Activated T-helper 1 cell treated with Interleukin-2 at 50 U/mL for 16 hours (primary cell): ENCODE measurements around the gene TUBA4A.
"Not testable (repeated sequence)": the region's sequence is repeated elsewhere in the genome, so short reads cannot be mapped to it uniquely, and the experiment has no call there.

Experiments
- DNase-seq: peaks from one replicate; pipeline ENCODE4 v3.0.0-alpha.2; 2020; ENCODE audit warnings: low read depth

The TUBA4A gene

DNA sequence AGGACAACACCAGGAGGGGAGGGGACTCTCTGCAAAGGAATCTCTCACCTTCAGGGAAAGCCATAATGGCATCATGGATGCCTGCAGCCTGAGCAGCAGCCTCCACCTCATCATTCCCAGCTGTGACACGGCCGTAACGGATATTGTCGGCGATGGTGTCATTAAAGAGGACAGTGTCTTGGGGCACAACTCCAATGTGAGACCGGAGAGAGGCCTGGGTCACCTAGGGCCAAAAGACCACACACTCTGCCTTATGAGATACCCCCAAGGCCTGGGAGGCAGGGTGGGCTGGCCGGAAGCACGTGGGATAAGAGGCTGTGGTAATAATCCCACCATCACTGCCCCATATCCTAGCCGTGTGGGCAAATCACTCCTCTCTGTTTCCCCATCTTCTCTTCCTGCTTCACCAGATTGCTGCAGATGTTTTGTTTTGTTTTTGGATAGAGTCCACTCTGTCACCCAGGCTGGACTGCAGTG is 42.8 kb downstream of the TUBA4A start:
- no peak for DNase-seq

DNA sequence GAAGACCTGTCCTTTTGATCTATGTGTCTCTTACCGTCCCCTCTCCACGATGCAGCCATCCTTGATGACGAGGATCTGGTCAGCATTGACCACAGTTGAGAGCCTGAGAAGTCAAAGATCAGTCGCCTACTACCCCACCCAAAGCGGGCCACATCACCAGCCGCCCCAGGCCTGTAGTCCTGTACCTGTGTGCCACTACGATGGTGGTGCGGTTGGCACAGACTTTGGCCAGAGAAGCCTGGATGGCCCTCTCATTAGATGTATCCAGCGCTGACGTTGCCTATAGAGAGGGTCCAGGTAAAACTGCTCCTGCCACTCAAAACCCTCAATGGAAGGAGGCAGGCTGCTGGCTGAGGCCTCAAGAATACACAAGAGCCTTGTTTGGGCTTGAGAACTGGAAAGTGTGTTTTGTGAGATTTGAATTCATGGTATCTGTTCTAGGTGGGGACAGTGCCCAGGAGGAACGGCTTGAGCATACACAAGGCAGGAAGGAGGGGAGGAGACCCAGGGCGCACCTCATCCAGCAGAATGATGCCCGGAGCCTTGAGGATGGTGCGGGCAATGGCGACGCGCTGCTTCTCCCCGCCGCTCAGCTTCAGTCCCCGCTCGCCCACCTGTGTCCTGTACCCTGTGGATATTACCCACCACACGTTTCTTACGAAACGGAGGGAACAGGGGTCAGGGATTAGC is 43.4 kb downstream of the TUBA4A start:
- no peak for DNase-seq

DNA sequence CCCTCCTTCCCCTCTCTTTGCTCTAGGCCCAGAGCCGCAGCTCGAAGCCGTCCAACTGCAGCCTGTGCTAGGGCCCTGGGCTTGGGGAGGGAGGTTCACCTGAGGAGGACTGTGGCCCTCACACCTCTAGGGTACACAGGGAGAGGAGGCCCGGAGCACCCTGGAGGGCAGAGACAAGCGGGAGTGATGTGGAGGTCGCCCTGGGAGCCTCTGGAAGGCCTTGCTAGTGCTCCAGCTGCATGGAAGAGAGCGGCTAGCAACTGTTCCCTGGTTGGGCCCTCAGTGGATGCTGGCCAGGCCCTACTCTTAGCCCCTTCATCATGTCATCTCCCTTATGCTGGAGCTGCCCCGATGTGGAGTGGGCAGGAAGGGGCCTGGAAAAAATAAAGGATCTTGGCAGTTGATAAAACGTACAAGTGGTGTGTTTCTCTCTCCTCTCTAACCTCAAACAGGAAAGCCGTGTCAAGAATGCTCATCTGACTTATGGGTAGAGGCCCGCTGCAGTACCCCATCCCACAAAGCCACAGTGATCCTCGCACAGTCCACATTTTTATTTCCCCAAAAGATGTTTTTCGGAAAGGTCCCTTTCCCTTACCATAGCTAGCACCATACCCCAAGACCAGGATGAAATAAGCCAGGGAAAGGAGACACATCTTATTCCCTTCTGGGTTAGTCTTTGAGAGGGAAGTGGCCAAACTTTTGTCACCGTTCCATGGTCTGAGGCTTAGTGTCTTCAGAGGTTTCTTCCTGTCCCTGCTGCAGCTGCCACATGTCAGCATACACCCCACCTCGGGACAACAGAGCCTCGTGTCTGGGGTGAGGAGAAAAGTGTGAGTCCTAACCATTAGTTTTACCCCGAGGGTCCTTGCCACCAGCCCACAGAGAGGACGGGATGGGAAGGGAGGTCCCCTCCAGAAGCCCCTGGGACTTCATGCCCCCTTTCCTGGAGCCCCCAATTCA is 44.2 kb downstream of the TUBA4A start:
- DNase-seq: no peak

DNA sequence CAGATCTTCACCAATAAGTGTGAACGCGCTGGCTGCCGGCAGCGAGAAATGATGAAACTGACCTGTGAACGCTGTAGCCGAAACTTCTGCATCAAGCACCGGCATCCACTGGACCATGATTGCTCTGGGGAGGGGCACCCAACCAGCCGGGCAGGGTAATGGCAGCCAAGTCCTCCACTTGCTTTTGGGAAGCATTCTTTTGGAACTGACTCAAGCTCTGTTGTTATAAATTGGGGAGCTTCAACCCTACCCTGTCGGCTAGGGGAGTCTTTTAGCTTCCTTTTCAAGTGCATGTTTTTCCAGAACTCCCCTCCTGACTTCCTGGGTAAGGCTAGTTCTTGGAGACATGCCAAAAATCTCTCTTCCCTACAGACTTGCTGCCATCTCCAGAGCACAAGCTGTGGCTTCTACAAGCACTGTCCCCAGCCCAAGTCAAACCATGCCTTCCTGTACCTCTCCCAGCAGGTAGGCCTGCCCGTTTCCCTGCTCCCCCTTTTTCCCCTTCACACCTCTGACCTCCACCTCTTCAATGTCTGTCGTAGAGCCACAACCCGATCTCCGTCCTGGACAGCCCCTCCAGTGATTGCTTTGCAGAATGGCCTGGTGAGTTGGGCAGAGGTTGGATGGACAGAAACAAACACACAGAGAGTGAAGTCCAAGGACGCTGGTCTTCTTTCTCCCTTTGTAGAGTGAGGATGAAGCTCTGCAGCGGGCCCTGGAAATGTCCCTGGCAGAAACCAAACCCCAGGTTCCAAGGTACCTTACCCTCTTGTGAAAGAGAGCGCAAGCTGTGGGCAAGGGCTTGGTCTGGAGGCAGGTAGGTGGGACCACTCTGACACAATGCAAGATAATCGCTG is 45.6 kb downstream of the TUBA4A start:
- no peak for DNase-seq

DNA sequence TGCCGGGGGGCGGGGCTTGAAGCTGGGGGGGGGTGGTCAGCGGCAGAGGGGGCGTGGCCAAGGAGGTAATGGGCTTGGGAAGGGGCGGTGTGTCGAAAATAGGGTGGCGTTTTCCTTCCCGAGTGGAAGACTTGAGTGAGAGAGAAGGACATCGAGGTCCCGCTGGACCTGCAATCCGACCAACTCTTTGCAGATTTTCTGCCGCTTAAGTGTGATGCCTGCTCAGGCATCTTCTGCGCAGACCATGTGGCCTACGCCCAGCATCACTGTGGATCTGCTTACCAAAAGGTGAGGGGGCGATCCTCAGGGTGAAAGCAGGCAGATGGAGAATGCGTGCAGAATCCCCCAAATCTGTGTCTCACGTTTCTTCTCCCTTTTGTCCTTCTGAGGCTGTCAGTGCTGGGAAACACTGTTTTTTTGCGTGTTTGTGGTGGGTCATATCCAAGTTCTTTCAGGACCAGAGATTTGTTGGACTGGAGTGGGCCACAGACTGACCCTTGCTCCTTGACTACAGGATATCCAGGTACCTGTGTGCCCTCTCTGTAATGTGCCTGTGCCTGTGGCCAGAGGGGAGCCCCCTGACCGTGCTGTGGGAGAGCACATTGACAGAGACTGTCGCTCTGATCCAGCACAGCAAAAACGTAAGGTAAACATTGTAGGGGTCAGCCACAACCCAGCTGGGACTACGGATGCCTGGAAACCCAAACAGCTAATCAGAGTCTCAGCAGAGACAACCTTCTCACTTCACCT is 46.4 kb downstream of the TUBA4A start:
- no peak for DNase-seq

DNA sequence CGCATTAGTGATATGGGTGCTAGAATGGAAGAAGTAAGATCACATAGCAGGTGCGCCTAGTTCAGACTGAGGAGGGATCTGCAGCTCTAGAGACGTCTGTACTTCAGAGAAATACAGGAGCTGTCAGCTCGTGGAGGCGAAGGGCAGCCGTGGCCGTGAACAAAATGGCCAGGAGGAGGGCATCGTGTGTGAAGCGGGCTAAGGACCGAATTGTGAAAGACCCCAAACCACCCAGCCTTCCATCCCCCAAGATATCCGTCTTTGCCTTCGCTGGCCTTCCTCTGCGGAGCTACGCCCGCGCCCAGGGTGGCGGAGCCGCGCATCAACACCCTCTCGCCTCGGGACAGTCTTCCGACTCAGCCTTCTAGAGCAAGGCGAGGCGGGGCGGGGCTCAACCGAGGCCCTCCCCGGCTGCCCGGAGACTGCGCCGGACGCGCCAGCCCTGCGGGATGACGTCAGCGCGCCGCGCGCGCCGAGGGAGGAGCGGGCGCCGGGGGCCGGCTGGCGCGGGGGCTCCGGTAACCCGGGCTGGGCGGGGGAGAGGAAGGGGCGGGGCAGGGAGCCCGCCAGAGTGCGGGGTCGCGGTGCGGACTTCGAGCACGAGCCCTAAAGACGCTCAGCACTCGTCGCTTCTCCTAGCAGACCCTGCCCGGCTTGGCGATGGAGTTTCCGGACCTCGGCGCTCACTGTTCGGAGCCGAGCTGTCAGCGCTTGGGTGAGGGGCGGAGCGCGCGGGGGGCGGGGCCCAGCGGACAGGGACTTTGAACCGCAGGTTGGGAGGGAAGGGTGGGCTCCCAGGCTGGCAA is 47.2 kb downstream of the TUBA4A start, which contains the start of gene ZFAND2B:
Gene ZFAND2B, plus strand, starts transcription at position 455 of the 806 bp plus-strand sequence. Its CDS starts 206 bp downstream, at position 661.
- peak; percentile 95 for DNase-seq

DNA sequence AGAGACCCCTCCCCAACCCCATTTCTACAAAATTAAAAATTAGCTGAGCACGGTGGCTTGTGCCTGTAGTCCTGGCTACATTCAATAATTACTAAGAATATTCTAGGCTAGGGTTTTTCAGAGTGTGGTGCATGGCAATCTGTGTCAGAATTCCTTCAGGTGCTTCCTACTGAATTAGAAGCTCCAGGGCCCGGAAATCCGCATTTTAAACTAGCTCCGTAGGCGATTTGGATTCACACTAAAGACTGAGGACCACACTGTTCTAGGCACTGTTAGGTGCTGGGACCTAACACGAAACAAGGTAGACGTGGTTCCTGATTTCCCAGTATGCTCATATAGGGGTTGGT is 47.8 kb downstream of the TUBA4A start:
- DNase-seq: no peak

DNA sequence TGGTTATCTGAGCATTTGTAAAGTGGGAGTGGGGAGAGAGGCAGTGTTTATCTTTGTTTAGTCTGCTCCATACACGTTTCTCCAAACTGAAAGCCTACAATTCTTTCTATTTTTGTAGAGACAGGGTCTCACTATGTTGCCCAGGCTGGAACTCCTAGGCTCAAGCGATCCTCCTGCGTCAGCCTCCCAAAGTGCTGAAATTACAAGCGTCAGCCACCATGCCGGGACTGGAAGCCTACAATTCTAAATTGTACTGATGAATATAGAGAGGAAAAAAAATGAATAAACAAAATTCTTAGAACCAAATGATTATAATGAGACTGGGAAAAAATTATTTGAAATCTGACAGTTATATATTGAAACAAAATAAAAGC is 48.6 kb downstream of the TUBA4A start:
- no peak for DNase-seq

DNA sequence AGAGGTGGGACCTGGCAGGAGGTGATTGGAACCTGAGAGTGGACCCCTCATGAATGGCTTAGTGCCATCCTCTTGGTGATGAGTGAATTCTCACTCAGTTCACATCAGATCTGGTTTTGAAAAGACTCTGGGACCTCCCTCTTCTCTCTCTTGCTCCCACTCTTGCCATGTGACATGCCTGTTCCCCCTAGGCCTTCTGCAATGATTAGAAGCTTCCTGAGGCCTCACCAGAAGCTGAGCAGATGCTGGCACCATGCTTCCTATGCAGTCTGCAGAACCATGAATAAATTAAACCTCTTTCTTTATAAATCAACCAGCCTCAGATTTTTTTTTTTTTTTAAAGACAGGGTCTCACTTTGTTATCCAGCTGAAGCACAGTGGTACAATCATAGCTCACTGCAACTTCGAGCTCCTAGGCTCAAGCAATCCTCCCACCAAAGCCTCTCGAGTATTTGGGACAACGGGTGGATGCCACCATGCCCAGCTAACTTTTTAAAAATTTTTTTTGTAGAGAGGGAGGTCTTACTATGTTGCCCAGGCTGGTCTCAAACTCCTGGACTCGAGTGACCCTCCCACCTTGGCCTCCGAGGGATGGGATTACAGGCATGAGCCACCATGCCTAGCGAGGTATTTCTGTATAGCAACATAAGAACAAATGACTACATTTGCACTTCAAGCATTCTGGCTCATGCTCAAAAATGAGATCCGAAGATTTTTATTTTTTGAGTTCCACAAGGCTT is 49.1 kb downstream of the TUBA4A start:
- no peak for DNase-seq

DNA sequence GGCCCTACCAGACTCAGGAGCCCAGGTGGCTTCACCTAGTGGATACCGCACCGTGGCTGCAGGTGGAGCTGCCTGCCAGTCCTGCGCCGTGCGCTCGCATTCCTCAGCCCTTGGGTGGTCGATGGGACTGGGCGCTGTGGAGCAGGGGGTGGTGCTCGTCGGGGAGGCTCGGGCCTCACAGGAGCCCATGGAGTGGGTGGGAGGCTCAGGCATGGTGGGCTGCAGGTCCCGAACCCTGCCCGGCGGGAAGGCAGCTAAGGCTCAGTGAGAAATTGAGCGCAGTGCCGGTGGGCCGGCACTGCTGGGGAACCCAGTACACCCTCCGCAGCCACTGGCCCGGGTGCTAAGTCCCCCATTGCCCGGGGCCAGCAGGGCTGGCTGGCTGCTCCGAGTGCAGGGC is 52.4 kb downstream of the TUBA4A start:
- not testable (repeated sequence) for DNase-seq

DNA sequence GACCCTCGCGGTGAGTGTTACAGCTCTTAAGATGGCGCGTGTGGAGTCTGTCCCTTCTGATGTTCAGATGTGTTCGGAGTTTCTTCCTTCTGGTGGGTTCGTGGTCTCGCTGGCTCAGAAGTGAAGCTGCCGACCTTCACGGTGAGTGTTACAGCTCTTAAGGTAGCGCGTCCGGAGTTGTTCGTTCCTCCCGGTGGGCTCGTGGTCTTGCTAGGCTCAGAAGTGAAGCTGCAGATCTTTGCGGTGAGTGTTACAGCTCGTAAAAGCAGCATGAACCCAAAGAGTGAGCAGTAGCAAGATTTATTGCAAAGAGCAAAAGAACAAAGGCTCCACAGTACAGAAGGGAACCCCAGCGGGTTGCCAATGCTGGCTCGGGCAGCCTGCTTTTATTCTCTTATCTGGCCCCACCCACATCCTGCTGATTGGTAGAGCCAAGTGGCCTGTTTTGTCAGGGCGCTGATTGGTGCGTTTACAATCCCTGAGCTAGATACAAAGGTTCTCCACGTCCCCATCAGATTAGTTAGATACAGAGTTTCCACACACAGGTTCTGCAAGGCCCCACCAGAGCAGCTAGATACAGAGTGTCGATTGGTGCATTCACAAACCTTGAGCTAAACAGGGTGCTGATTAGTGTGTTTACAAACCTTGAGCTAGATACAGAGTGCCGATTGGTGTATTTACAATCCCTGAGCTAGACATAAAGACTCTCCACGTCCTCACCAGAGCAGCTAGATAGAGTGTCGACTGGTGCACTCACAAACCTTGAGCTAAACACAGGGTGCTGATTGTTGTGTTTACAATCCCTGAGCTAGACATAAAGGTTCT is 53.0 kb downstream of the TUBA4A start:
- DNase-seq: not testable (repeated sequence)
